Fibroblast of peridontal ligament (primary cell): Measurements from ENCODE around the gene ABCC2.
"Not testable (repeated sequence)": the region's sequence is repeated elsewhere in the genome, so short reads cannot be mapped to it uniquely, and the experiment has no call there.

Experiments used
- DNase-seq: peaks from one replicate; pipeline ENCODE4 v3.0.0-alpha.2; 2010; ENCODE audit errors: extremely low read depth

The ABCC2 gene

GRCh38 chr10:99782447-99783286 lies at the start of gene ABCC2:
Gene ABCC2, plus strand, starts transcription at chr10:99782640. Its CDS starts 205 bp downstream, at chr10:99782845.
- no peak for DNase-seq

GRCh38 chr10:99733366-99733765 lies 49.1 kb upstream of the ABCC2 start:
- no peak for DNase-seq

DNA sequence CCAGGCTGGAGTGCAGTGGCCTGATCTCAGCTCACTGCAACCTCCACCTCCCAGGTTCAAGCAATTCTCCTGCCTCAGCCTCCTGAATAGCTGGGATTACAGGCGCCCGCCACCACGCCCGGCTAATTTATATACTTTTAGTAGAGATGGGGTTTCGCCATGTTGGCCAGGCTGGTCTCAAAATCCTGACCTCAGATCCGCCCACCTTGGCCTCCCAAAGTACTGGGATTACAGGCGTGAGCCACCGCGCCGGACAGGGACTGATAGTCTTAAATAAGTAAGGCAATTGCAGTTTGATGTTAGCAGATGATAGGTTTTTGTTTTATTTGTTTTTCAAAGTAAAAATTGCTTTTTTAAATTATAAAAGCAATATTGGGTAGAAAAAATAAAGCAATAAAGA lies 48.3 kb upstream of the ABCC2 start:
- DNase-seq: not testable (repeated sequence)

GRCh38 chr10:99740260-99740659 lies 42.2 kb upstream of the ABCC2 start:
- DNase-seq: no peak

DNA sequence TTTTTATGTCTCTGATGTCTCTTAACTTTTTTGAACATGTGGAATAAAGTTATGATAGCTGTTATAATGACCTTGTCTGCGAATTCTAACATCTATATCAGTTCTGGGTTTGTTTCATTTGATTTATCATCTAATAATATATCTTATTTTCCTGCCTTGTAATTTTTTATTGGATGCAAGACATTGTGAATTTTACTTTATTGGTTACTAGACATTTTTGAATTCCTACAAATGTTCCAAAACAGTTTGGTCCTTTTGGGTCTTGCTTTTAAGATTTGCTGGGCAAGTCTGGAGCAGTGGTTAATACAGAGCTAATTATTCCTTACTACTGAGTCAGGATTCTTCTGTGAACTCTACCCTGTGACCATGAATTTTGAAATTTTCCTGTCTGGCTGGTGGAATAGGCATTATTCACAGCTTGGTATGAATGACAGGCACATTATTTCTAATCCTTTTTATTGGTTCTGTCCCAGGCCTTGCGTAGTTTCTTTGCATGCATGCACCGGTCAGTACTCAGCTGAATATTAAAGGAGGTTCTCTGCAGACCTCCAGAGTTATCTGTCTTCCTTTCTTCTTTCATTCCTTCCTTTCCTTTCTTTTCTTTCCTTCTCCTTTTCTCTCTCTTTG lies 41.4 kb upstream of the ABCC2 start:
- no peak for DNase-seq

GRCh38 chr10:99742254-99742653 lies 40.2 kb upstream of the ABCC2 start:
- peak; percentile 89 for DNase-seq

DNA sequence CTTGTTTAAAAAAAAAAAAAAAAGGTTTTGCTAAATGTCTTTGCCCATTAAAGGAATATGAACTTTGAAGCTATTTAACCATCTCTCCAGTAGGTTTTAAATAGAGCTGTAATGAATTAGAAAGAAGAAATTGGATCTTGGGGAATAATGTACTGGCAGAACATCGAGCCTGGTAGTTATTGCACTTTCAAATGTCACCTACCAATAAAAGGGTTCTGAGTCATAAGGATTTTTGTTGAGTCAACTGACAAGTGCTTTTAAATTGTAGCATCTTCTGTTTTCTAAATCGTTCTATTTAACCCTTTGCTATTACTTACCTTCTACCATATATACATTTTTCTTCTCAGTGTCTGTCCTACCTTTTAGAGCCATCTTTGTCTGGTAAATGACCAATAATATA lies 39.7 kb upstream of the ABCC2 start:
- peak; percentile 76 for DNase-seq

DNA sequence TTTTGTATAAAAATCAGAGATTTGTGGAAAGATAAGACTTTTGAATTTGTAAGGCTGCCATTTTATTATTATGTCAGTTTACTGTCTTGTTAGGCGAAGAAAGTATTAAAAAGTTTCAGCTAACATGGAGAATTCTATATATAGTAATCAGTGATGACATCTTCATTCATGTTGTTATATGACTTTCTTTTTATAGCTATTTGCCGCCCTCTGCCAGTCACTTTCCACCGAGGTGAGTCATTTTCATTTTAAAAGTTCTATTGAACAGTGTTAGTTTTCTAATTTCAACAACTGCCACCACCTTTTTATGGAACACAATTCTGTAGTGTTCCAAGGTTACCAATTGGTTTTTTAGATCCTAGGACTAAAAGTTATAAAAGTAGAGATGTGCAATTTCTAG lies 38.6 kb upstream of the ABCC2 start:
- no peak for DNase-seq

GRCh38 chr10:99746166-99746565 lies 36.3 kb upstream of the ABCC2 start:
- DNase-seq: not testable (repeated sequence)

- no peak for DNase-seq
These were observed 33.5 kb upstream of the ABCC2 start for GRCh38 chr10:99748823-99749451.

DNA sequence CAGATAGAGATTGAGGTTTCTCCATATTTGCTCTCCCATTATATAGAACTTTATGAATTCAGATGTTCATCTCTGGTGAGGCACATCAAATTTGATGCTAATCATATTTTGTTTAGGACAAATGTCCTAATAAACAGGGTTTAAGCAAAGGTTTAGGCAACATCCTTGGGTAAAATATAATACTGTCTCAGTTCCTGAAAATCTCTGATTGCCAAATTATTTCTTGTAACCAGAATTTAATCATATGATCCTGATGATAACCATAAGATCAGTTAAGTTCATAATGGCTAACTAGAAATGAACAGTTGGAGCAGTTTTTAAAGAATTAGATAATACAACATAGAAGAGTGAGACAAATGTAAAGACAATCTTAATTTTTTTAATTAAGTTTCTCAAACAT lies 31.8 kb upstream of the ABCC2 start:
- DNase-seq: no peak

DNA sequence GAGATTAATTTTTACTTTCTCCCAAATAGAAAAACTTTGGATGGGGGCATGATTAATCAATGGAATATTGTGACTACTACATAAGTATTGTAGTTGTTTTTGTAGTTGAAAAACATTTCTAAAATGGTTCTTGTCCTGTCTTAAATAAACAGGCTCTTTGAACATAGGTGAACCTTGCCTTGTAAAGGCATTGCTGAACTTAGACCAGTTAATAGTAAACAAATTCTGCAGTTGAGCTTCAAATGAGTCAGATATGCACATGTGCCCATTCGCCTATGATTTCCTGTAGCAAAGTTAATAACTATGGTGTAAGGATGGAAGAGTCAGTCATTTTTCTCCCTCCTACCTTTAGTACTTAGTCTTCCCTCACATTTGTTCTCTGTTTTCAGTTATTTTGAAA lies 27.8 kb upstream of the ABCC2 start:
- DNase-seq: no peak

- no peak for DNase-seq
These were observed 26.3 kb upstream of the ABCC2 start for GRCh38 chr10:99756159-99756558.

DNA sequence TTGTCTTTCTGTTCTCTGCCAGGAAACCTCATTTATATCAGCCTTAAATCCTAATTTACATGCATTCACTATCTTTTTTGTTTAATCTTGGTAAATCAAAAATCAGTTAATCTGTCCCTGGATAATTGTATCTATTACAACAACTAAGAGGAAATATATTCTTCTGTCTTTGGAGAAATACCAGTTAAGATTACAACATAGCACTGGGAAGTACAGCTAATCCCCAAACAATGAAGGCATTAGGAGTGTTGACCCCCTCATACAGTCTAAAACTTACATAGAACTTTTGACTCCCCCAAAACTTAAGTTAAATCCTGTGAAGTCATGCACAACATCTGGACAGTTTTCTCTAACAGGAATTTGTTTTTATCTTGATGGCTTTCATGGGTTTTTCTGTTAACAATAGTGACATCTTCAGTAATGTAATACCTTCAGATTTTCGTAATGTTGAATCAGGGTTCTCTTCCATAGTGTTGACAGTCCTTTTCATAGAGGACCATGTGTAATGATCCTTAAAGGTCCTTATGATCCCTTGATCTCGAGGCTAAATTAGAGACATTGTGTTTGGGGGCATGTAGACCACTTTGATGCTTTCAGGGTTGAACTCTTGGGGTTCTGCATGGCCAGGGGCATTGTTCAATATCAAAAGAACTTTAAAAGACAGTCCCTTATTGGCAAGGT lies 24.1 kb upstream of the ABCC2 start:
- peak; percentile 49 for DNase-seq

DNA sequence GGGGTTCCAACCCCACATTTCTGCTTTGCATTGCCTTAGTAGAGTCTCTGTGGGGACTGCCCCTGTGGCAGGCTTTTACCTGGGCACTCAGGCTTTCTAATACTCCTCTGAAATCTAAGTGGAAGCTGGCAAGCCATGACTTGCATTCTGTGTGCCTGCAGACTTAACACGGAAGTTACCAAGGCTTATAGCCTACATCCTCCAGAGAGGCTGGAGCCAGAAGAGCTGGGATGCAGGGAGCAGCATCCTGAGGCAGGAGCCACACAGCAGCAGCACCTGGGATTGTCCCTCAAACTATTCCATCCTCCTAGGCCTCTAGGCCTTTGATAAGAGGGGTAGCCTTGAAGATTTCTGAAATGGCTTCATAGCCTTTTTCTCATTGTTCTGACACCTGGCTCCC lies 22.1 kb upstream of the ABCC2 start:
- no peak for DNase-seq

- DNase-seq: peak; percentile 44
These were observed 21.1 kb upstream of the ABCC2 start for GRCh38 chr10:99761365-99761764.

DNA sequence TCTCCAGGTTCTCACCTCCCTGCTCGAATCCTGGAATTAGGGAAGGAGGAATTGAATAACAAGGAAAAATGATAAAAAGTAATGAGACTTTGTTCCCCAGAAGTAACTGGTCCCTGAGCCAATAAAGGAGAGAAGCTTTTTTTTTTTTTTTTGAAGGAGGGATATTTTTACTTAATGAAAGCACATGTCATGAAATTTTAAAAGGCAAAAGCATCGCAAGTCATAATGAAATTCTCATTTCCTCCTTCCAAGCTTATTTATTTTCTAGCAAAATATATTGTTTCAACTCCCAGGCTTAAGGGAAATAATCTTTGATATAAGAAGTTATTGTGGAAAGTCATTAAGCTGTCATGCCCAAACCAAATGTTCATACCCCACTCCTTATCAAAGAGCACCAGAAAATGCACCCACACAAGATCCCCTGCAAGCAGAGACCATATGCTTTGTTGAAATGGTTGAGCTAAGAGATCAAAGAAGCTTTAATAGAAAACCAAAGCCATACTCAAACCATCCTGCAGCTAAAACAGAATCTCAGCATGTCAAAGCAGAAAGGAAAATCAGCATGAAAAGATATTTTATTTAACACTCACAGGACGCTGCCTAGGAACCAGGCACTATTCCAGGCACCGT lies 16.7 kb upstream of the ABCC2 start:
- DNase-seq: no peak

DNA sequence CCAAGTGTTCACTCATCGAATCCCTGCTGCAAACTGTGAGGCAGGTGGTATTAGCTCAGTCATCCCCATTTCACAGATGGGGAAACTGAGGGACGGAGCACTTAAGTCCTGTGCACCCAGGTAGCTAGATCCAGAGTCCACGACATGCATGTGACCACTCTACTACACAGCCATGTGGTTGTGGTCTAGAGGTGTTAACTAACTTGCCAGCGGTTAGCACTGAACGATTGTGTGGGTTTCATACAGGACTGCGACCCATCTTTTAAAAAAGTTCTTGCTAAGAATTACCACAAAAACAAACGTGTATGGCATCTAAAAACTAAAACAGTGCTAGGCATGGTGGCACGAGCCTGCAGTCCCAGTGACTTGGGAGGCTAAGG lies 16.1 kb upstream of the ABCC2 start:
- DNase-seq: no peak

GRCh38 chr10:99767901-99768300 lies 14.5 kb upstream of the ABCC2 start:
- DNase-seq: no peak

DNA sequence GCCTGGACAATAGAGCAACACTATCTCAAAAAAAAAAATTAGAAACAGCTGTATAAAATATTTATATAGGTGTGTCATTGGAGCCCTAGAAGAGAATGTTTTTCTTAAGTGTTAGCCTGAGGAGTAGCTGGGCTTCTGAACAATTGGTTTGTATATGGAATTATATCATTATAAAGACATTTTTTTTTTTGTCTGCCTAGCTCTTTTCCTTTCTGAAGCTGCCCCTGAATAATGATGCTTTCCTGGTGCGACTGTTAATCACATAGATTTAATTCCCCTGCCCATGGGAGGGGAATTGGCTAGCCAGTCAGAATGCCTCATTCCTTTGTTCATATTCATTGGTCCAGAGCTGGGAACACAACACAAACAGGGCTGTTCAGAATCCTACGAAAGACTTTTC lies 13.9 kb upstream of the ABCC2 start:
- peak; percentile 38 for DNase-seq

DNA sequence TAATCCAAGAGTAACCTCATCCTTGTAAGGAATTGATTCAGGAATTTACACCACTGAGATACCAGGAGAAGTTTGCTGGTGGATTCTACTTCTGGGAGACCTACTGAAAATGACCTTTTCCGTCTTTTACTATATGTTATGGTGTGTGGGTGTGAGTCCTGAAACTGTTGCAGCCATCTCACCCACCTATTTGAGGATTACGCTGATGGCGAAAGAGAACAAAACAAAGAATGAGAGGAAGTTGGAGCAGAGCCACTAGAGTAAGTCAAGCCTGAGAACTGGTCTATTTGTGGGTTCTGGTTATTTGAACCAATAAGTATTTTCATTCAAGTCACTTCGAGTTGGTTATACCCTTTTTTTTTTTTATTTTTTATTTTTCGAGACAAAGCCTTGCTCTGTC lies 12.7 kb upstream of the ABCC2 start:
- DNase-seq: no peak
